Erythroblast (primary cell): ENCODE measurements around the gene RBM14.
A peak's percentile ranks its signal among the peaks of the same experiment; 100 is the strongest.
"Not testable (repeated sequence)": the region's sequence is repeated elsewhere in the genome, so short reads cannot be mapped to it uniquely, and the experiment has no call there.

Experiments used
- DNase-seq, 2 experiments: peaks; one replicate each; lab custom pipeline; 2025; lab: John Stamatoyannopoulos, UW
- GATA1 ChIP-seq: IDR thresholded peaks from 2 replicates; pipeline ENCODE4 v1.6.1; 2011; ENCODE audit warnings: low read depth, mild to moderate bottlenecking, control low read depth, low read length, moderate library complexity
- POLR2A ChIP-seq: IDR thresholded peaks from 2 replicates; pipeline ENCODE4 v1.6.1; 2011; ENCODE audit warnings: mild to moderate bottlenecking, low read length

RBM14 gene

DNA sequence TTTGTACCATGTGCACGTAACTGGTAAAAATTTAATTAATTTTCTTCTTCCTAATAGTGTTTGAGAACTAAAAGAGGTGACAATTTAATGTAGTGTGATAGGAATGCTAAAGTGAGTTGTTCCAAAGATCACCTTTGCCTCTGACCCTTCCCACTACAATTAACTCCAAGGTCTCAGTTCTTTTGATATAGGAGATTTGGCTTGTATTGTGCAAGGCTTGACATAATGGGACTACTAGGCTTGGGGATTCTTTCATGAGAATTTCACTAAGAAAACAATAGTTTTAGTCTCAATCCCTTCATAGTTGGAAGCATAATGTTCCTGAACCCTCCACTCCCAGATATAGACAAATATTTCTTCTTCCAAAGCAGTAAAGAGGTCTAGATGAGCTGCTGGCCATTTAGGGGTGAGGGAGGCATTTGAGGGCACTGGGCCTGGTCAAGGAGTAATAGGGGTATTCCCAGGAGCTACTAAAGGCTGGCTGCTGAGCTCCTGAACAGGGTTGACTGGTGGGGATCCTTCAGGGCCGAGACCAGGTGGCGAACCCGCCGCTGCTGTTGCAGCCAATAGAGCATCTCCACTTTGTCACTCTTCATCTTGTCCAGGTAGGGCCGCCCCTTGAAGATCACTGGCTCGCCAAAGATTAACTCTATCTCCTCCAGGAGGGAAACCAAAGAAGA, 26.3 kb upstream of the RBM14 start:
- DNase-seq = no peak
- no peak for TF ChIP-seq POLR2A
- no peak for TF ChIP-seq GATA1

DNA sequence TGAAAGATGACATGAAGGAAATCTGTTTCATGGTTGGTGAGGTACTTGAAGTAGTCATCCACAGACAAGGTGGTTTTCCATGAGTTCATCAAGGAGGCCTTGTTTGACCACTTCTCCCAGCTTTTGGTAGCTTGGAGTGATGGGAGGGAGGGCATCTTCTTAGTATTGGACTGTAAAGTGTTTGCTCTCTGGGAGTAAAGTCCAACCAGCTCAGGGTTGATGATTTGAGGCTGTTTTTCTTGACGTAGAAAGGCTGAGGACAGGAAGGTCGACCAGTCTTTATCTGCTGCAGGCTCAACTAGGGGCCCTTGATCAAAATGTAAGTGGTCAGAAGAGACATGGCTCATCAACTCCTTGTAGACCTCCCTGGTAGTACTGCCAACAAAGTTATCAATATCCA, 25.3 kb upstream of the RBM14 start:
- no peak for DNase-seq
- TF ChIP-seq GATA1 (no peak), POLR2A (no peak)

DNA sequence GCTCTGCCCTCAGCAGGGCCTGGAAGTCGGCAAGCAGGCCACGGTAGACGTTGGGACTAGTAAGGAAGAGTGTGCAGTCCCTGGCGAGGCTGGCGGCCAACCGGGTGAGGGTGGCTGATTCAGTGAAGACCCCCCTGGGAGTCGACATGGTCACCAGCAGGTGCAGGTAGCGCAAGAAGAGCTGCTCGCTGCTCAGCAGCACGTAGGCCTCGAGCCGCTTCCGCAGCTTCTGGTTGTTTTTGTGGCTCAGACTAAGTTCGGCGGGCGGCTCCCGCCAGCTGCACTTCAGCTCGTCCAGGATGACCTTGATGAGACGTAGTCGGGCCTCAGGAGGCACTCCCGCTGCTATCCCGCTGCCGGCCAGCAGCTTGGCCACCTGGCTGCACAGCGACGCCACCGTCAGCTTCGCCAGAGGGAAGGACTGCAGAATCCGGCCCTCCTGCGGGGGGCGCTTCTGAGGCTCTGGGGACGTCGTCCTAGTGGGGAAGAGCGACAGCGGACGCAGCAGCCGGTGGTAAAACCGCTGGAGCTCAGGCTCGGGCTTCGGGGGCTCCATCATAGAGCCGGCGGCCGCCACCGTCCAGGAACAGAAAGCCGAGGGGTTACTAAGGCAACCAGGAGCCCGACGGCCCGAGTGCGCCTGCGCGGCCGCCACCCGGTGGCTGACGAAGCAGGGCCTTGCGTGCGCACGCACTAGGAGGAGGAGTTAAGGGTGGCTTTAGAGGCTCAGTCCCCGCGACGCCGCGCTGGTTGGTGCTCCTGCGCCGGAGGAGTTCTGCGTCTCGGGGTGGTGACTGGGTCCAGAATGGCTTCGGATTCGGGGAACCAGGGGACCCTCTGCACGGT, 23.8 kb upstream of the RBM14 start, which contains the start of the genes CCDC87 and CCS:
Gene CCDC87 (minus strand): TSS at position 607 of the 846 bp plus-strand sequence. CDS start 48 bp downstream, at position 559.
Gene CCS (plus strand): TSS at position 729 of the 846 bp plus-strand sequence. CDS start 77 bp downstream, at position 806.
- TF ChIP-seq GATA1 (no peak), POLR2A (peak; percentile 98)
- DNase-seq = peak; percentile 97 to 99

- peak in 1 of 2 experiments; percentile 49 for DNase-seq
- TF ChIP-seq POLR2A = peak; percentile 63
- no peak for TF ChIP-seq GATA1
Observed at GRCh38 chr11:66593303-66593635, 23.2 kb upstream of the RBM14 start.

DNA sequence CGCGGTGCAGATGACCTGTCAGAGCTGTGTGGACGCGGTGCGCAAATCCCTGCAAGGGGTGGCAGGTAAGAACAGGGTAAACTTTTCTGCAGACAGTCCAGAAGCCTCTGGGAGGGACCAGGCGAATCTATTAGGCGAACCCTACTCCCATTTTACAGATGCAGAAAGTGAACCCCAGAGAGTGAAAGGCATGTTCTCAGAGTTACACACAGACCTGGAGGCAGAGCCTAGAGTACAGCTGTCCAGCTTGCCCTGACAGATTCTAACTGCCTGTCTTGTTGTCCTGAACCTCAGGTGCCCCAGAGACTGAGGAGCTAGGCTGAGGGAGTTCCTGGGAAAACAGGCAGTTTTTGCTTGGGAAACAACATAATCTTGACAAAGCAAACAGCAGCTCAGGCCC, 22.8 kb upstream of the RBM14 start:
- no peak for TF ChIP-seq GATA1
- TF ChIP-seq POLR2A = no peak
- DNase-seq = no peak

DNA sequence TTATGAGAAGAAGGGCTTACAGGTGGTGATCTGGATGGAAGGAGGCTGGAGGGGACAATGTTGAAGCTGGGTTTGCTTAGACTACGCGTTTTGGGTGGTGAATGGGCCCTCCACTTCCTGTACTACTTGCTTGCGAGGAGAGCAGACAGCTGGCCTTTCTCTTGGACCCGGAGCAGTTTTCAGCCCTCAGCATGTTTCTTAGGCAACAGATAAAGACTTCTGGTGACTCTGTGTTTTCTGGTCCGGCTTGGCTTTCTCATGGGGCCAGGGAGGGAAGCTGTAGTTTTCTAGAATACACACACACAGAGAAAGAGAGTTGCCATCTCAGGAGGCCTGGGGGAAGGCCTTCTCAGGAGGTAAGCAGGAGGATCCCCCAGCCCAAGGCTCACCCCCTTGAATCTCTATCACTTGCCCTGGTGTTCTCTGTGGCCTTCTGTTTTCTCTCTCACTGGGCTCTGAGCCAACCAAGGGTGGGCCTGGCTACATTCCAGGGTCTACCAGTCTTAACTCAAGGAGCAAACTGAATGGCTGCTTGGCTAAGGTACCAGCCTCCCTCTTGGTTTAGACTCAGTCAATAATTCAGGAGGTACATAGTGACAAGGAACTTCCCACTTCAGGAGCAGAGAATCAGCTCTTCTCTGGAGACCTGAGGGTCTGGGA, 21.1 kb upstream of the RBM14 start:
- DNase-seq = peak; percentile 89 to 90
- TF ChIP-seq GATA1 = no peak
- peak; percentile 25 for TF ChIP-seq POLR2A

- no peak for TF ChIP-seq POLR2A
- no peak for TF ChIP-seq GATA1
- no peak for DNase-seq
Observed at GRCh38 chr11:66598993-66599392, 17.4 kb upstream of the RBM14 start.

- TF ChIP-seq GATA1 (no peak), POLR2A (no peak)
- no peak for DNase-seq
Observed at GRCh38 chr11:66600219-66600618, 16.2 kb upstream of the RBM14 start.

DNA sequence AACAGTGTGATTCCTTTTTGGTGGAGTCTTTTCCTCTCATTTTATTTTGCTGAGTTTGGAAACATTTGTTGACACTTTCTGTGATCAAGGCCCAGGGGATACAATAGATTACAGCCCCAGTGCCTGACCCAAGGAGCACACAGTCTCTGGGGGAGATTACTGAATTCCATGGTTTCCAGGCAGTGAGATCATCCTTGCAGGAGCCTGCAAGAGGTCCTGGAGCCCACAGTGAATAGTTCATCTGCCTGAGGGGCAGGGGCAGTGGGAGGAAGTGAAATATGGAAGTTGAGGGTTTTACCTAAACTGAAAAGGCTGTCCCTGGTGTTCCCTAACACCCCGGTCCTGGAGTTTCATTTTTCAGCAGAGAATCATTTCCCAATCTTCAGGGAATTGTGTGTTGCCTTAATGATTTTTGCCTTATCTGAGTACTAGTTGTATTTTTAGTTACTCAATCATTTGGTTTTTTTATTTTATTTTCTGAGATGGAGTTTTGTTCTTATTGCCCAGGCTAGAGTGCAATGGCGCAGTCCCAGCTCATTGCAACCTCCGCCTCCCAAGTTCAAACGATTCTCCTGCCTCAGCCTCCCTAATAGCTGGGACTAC, 15.7 kb upstream of the RBM14 start:
- no peak for DNase-seq
- TF ChIP-seq GATA1 (no peak), POLR2A (no peak)

DNA sequence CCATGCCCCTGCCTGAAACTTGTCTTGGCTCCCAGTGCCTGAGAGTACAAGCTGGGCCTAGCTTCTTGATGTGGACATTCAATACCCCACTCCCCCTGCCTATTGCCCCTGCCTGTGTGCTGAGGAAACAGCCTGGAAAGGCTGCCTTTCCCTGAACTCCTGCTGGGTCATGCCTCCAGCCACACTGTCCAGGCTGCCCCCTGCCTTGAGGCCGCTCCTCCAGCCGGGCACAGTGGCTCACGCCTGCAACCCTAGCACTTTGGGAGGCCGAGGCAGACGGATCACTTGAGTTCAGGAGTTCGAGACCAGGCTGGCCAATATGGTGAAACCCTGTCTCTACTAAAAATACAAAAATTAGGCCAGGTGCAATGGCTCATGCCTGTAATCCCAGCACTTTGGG, 13.4 kb upstream of the RBM14 start:
- no peak for DNase-seq
- TF ChIP-seq POLR2A (no peak), GATA1 (no peak)

DNA sequence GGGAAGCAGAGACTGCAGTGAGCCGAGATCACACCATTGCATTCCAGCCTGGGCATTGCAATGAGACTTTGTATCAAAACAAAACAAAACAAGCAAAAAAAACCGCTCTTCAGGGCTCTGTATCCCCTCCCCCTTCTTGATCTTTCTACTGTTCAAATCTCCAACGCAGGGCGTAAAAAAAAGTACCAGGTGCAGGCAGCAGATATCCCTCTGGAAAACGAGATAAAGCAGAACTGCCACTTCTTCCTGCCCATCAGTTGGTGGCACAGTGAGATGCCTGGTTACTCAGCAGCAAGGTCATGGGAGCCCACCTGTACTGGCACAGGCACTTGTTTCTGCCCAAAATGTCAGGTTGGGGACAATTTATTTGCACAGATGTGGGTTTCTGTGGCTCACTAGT, 12.3 kb upstream of the RBM14 start:
- DNase-seq = peak; percentile 90 to 94
- TF ChIP-seq POLR2A = peak; percentile 37
- TF ChIP-seq GATA1 = no peak

DNA sequence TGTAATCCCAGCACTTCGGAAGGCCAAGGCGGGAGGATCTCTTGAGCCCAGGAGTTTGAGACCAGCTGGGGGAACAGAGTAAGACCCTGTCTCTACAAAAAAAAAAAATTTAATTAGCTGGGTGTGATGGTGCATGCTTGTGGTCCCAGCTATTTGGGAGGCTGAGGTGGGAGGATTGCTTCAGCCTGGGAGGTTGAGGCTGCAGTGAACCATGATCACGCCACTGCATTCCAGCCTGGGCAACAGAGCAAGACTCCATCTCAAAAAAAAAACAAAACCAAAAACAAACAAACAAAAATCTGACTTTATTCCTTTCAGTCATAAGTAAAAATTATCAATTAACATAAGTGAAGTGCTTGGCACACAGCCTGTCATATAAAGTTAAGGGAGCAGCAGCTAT, 9.8 kb upstream of the RBM14 start:
- DNase-seq = not testable (repeated sequence)

DNA sequence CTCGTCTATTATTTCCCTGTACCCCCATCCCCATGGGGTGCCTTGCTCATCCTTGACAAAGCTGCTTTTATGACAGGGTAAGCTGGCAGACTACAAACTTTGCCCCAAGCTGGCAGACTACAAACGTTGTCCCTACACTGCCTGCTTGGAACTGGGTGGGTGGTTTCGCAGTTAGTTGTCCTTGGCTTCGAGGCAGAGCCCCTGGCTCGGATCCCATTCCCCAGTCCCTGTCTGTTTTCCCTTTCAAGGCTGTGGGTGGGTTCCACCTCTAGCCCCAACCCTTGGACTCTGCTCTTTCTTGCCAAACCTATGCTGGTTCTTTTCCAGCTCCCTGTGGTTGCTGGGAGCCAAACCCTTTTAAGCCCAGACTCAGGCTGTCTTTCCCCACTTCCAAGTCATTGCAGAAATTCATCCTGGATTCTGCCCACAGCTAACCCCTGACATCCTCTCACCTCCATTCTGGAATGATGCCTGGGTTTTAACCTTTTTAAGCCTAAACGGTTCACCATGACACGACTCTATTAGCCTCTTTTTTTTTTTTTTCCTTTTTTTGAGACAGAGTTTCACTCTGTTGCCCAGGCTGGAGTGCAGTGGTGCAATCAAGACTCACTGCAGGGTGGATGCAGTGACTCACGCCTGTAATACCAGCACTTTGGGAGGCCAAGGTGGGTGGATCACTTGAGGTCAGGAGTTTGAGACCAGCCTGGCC, 9.2 kb upstream of the RBM14 start:
- TF ChIP-seq POLR2A (no peak), GATA1 (no peak)
- DNase-seq = peak in 1 of 2 experiments; percentile 53
